ENCODE measurements around the gene DIP2C. TPM values are rescaled to one million over a fixed set of nuclear protein-coding genes. Genes with fewer than 3 reads are reported as not detected.

DIP2C gene
- total RNA-seq, 2 donors from 2014 or later: 12.3 to 41.8 TPM

DNA sequence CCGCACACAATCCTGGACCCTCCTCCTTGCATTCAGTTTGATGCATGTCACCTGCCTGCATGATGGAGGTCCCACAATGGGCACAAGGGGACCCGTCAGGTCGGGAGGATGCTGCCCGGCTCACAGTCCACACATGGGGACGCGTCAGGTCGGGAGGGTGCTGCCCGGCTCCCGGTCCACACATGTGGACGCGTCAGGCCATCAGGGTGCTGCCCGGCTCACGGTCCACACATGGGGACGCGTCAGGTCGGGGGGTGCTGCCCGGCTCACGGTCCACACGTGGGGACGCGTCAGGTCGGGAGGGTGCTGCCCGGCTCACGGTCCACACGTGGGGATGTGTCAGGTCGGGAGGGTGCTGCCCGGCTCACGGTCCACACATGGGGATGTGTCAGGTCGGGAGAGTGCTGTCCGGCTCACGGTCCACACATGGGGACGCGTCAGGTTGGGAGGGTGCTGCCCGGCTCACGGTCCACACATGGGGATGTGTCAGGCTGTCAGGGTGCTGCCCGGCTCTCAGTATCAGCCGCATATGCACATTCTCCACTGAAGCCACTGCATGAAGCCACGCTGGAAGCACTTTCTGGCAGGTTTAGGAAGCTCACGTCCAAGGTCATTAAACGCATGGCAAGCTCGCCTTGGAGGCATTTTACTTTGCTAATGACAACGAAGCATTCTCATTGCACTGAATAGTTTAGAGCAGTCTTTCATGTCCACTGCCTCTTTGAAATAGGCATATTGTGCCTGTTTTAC, 50.3 kb downstream of the DIP2C start:
- no peaks in the 10 kb centered on the region for H3K27me3 ChIP-seq (replicated peaks; ENCODE audit: insufficient read depth)
- no peak for DNase-seq (ENCODE audit: low spot score)
- intact Hi-C loops (cut with DNase I): no loop called here
- TF ChIP-seq, protein P1, sequence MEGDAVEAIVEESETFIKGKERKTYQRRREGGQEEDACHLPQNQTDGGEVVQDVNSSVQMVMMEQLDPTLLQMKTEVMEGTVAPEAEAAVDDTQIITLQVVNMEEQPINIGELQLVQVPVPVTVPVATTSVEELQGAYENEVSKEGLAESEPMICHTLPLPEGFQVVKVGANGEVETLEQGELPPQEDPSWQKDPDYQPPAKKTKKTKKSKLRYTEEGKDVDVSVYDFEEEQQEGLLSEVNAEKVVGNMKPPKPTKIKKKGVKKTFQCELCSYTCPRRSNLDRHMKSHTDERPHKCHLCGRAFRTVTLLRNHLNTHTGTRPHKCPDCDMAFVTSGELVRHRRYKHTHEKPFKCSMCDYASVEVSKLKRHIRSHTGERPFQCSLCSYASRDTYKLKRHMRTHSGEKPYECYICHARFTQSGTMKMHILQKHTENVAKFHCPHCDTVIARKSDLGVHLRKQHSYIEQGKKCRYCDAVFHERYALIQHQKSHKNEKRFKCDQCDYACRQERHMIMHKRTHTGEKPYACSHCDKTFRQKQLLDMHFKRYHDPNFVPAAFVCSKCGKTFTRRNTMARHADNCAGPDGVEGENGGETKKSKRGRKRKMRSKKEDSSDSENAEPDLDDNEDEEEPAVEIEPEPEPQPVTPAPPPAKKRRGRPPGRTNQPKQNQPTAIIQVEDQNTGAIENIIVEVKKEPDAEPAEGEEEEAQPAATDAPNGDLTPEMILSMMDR (IDR thresholded peaks at IDR 0.05): no peak
- TF ChIP-seq POLR2AphosphoS5 (IDR thresholded peaks at IDR 0.05) (no peak), POLR2A (IDR thresholded peaks at IDR 0.05) (no peak)
- no peaks in the 10 kb centered on the region for H3K4me1 ChIP-seq (replicated peaks)
- 88% methylated on average over 42 of the region's 42 CpGs for whole genome bisulfite sequencing
- H3K27ac ChIP-seq: no peak overlapping the region
- no peak overlapping the region for H3K4me3 ChIP-seq
- H3K9me3 ChIP-seq: no peaks in the 10 kb centered on the region
- no peaks in the 10 kb centered on the region for H3K36me3 ChIP-seq

DNA sequence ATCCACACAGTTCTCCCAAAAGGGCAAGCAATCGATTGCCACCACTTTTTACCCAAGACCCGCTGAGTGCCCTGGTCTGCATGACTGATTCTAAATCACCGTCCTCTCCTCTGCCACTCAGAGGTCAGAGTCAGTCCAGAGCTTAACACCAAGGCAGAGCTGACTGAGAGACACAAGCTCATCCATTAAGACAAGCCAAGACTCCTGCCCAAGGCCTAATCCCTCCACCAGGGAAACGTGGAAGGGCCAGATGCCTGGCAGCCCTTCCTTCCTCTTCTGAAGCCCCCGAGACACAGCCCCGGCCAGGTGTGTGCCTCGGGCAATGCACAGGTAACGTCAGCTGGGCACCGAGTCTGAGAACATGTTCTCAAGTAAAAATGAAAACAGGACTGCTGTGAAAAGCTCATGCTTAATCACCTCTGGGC, 51.7 kb downstream of the DIP2C start:
- Histone ChIP-seq H3K4me1 (replicated peaks) (no peaks in the 10 kb centered on the region), H3K27ac (no peak overlapping the region), H3K4me3 (no peak overlapping the region), H3K9me3 (no peaks in the 10 kb centered on the region), H3K27me3 (replicated peaks; ENCODE audit: insufficient read depth) (no peaks in the 10 kb centered on the region), H3K36me3 (no peaks in the 10 kb centered on the region)
- DNase-seq (ENCODE audit: low spot score): no peak
- intact Hi-C loops (cut with DNase I): no loop called here
- WGBS: 60% methylated on average over 9 of the region's 9 CpGs
- TF ChIP-seq POLR2AphosphoS5 (IDR thresholded peaks at IDR 0.05): no peak
- TF ChIP-seq POLR2A (IDR thresholded peaks at IDR 0.05): no peak
- TF ChIP-seq, protein P1 (IDR thresholded peaks at IDR 0.05): no peak

DNA sequence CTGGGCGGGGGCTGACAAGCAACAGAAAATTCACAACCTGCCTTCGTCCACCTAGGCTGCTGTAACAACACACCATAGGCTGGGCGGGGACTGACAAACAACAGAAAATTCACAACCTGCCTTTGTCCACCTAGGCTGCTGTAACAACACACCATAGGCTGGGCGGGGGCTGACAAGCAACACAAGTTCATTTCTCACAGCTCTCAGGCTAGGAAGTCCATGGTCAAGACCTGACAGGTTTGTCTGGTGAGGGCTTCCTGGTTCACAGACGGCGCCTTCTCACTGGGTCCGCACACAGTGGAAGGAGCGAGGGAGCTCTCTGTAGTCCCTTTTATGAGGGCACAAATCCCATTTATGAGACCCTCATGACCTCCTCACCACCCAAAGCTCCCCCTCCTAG, 52.2 kb downstream of the DIP2C start:
- no peak for DNase-seq (ENCODE audit: low spot score)
- no peaks in the 10 kb centered on the region for H3K9me3 ChIP-seq
- intact Hi-C loops (cut with DNase I): no loop called here
- H3K27ac ChIP-seq: no peak overlapping the region
- TF ChIP-seq POLR2A (IDR thresholded peaks at IDR 0.05) (no peak), POLR2AphosphoS5 (IDR thresholded peaks at IDR 0.05) (no peak)
- TF ChIP-seq, protein P1 (IDR thresholded peaks at IDR 0.05): no peak
- no peaks in the 10 kb centered on the region for H3K4me1 ChIP-seq (replicated peaks)
- no peaks in the 10 kb centered on the region for H3K36me3 ChIP-seq
- no peak overlapping the region for H3K4me3 ChIP-seq
- WGBS: 60% methylated on average over 8 of the region's 8 CpGs
- H3K27me3 ChIP-seq (replicated peaks; ENCODE audit: insufficient read depth): no peaks in the 10 kb centered on the region

DNA sequence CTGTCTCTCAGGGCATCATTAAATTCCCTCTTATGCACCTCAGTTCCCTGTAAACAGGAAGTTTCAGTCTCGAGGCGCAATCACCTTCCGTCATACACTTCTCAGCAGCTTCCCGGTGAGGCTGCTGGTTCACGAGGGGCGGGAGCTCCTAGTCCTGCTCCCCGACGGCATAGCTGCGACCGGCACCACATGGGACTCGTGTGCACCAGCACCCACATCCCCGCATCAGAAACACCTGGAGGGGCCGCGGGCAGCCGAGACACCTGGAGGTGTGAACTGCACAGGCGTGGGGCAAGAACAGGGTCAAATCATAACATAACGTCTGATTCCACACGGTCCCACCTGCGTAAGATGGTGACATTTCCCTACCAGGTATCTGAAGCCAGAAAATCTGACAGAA, 52.7 kb downstream of the DIP2C start:
- TF ChIP-seq, protein P1 (IDR thresholded peaks at IDR 0.05): no peak
- TF ChIP-seq POLR2A (IDR thresholded peaks at IDR 0.05) (no peak), POLR2AphosphoS5 (IDR thresholded peaks at IDR 0.05) (no peak)
- no peaks in the 10 kb centered on the region for H3K27me3 ChIP-seq (replicated peaks; ENCODE audit: insufficient read depth)
- no peak for DNase-seq (ENCODE audit: low spot score)
- WGBS: 79% methylated on average over 19 of the region's 19 CpGs
- no peak overlapping the region for H3K27ac ChIP-seq
- H3K36me3 ChIP-seq: no peaks in the 10 kb centered on the region
- no peaks in the 10 kb centered on the region for H3K9me3 ChIP-seq
- intact Hi-C loops (cut with DNase I): no loop called here
- no peaks in the 10 kb centered on the region for H3K4me1 ChIP-seq (replicated peaks)
- H3K4me3 ChIP-seq: no peak overlapping the region

Measured in prostate gland (tissue), 2 donors.